Thyroid gland (tissue), 4 donors: ENCODE measurements around the gene ERAL1.

ENCODE experiments used
- POLR2A ChIP-seq, 2 donors: fragments of 450-650 bp; IDR thresholded peaks; one replicate each; pipeline ENCODE4 v1.6.1; 2017; ENCODE audit warnings: antibody characterized with exemption in 2 of 2, mild to moderate bottlenecking in 2 of 2, moderate library complexity in 1 of 2
- TF ChIP-seq, protein P1 (sequence below), 6 experiments: fragments of 200-600 bp in 3 of 6; fragments of 450-650 bp in 3 of 6; sonication (generic) in 3 of 6; IDR thresholded peaks; one replicate each; pipeline ENCODE4 v1.5.1; 2016 to 2019; ENCODE audit warnings: antibody characterized with exemption in 6 of 6, mild to moderate bottlenecking in 2 of 6, inconsistent platforms in 1 of 6, moderate library complexity in 1 of 6

DNA sequence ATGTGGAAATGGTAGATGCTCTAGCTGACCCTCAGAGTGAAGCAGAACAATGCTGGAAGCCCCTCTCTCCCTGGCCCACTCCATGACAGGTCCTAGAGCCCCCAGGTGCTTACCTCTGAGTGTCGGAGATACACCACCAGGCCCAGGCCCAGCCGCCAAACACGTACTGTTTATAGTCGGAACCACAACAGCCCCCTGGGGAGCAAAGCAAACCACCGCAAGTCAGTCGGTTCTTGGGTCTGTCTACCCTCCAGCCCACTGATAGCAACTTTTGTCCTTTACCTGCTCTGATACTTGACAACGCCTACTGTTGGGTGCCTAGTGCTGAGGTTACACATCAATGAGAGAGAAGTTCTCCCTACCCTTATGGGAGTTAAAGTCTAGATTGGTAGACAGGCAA, 34.0 kb downstream of the ERAL1 start:
- TF ChIP-seq, protein P1, sequence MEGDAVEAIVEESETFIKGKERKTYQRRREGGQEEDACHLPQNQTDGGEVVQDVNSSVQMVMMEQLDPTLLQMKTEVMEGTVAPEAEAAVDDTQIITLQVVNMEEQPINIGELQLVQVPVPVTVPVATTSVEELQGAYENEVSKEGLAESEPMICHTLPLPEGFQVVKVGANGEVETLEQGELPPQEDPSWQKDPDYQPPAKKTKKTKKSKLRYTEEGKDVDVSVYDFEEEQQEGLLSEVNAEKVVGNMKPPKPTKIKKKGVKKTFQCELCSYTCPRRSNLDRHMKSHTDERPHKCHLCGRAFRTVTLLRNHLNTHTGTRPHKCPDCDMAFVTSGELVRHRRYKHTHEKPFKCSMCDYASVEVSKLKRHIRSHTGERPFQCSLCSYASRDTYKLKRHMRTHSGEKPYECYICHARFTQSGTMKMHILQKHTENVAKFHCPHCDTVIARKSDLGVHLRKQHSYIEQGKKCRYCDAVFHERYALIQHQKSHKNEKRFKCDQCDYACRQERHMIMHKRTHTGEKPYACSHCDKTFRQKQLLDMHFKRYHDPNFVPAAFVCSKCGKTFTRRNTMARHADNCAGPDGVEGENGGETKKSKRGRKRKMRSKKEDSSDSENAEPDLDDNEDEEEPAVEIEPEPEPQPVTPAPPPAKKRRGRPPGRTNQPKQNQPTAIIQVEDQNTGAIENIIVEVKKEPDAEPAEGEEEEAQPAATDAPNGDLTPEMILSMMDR (IDR thresholded peaks at IDR 0.05): no peak
- TF ChIP-seq POLR2A (IDR thresholded peaks at IDR 0.05): no peak
